ENCODE results near the gene RADIL. TPM values are rescaled to one million over a fixed set of nuclear protein-coding genes. Genes with fewer than 3 reads are reported as not detected.
"Not testable (repeated sequence)": the region's sequence is repeated elsewhere in the genome, so short reads cannot be mapped to it uniquely, and the experiment has no call there.

The RADIL gene
- total RNA-seq, 2 experiments from 2014 or later: 0.58 to 0.92 TPM

DNA sequence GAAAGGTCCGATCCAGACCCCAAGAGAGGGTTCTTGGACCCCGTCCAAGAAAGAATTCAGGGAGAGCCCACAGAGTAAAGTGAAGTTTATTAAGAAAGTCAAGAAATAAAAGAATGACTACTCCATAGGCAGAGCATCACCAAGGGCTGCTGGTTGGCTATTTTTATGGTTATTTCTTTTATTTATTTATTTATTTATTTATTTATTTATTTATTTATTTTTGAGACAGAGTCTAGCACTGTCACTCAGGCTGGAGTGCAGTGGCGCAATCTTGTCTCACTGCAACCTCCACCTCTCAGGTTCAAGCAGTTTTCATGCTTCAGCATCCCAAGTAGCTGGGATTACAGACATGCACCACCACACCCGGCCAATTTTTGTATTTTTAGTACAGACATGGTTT lies 9.7 kb upstream of the RADIL start:
- H3K4me1 Mint-ChIP-seq, DNase-seq, H3K36me3 Mint-ChIP-seq, H3K4me3 Mint-ChIP-seq, H3K27me3 Mint-ChIP-seq, H3K9me3 Mint-ChIP-seq, H3K27ac Mint-ChIP-seq: not testable (repeated sequence)

DNA sequence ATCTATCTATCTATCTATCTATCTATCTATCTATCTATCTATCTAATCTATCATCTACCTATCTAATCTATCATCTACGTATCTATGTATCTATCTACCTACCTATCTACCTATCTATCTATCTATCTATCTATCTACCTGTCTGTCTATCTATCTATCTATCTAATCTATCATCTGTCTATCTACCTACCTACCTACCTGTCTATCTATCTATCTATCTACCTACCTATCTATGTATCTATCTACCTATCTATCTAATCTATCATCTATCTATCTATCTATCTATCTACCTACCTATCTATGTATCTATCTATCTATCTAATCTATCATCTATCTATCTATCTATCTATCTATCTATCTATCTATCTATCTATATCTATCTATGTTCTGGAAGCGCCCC lies 8.0 kb upstream of the RADIL start:
- not testable (repeated sequence) for H3K27ac Mint-ChIP-seq, H3K27me3 Mint-ChIP-seq, H3K9me3 Mint-ChIP-seq, H3K4me3 Mint-ChIP-seq, H3K4me1 Mint-ChIP-seq, DNase-seq, H3K36me3 Mint-ChIP-seq

DNA sequence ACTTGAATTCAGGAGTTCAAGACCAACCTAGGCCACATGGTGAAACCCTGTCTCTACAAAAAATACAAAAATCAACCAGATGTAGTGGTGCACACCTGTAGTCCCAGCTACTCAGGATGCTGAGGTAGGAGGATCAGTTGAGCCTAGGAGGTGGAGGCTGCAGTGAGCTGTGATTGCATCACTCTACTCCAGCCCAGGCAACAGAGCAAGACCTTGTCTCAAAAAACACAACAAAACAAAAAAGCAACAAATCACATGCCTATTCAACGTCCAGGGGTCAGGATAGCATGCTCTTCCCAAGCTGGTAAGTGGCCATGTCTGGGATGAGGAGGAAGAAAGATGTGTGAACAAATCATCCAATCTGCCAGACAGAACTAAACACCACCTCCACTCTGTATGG lies 6.2 kb upstream of the RADIL start:
- no peak for DNase-seq
- H3K4me3 Mint-ChIP-seq: no peak overlapping the region

DNA sequence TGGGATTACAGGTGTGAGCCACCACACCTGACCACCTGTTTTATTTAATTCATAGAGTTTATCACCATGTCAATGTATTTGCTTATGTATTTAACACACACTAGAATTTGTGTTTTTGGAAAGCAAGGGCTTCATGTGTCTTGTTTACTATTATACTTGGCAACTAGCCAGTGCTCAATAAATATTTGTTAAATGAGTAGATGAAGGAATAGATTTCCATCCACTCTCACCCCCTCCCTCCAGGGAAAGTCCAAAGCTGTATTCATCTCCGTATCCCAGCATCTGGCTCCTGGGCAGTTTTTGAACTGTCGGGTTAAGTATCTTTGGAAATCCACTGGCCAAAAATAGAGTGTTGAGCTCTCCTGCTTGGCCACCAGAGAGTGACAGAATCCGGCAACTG lies 4.6 kb upstream of the RADIL start:
- Mint-ChIP-seq H3K27ac (no peak overlapping the region), H3K4me1 (no peaks in the 10 kb centered on the region), H3K36me3 (no peaks in the 10 kb centered on the region), H3K4me3 (no peak overlapping the region), H3K27me3 (peaks cover 8% of the 10 kb centered on the region), H3K9me3 (no peaks in the 10 kb centered on the region)
- no peak for DNase-seq

More for the DNA sequence above, 6.2 kb upstream of the RADIL start:
- no peak overlapping the region for H3K27ac Mint-ChIP-seq
- H3K9me3 Mint-ChIP-seq: peaks cover 5% of the 10 kb centered on the region
- no peaks in the 10 kb centered on the region for H3K4me1 Mint-ChIP-seq
- no peaks in the 10 kb centered on the region for H3K27me3 Mint-ChIP-seq
- peaks cover 2% of the 10 kb centered on the region for H3K36me3 Mint-ChIP-seq

DNA sequence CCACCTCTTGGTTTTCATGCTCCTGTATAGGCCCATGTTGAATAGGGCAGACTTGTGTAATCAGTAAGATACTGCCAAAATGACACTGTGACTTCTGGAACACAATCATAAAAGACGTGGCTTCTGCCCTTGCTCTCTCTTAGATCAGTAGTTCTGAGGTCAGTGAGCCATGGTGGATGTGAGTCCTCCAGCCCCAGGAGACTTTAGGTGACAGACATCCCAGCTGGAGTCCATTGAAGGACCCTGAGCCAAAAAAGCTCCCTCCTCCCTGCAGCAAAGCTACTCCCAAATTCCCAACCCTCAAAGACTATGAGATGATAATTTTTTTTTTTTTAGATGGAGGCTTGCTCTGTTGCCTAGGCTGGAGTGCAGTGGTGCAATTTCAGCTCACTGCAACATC lies 3.2 kb upstream of the RADIL start:
- Mint-ChIP-seq H3K27ac (no peak overlapping the region), H3K36me3 (no peaks in the 10 kb centered on the region), H3K4me3 (no peak overlapping the region), H3K9me3 (no peaks in the 10 kb centered on the region), H3K27me3 (peaks cover 21% of the 10 kb centered on the region), H3K4me1 (peaks cover 10% of the 10 kb centered on the region)
- DNase-seq: no peak

DNA sequence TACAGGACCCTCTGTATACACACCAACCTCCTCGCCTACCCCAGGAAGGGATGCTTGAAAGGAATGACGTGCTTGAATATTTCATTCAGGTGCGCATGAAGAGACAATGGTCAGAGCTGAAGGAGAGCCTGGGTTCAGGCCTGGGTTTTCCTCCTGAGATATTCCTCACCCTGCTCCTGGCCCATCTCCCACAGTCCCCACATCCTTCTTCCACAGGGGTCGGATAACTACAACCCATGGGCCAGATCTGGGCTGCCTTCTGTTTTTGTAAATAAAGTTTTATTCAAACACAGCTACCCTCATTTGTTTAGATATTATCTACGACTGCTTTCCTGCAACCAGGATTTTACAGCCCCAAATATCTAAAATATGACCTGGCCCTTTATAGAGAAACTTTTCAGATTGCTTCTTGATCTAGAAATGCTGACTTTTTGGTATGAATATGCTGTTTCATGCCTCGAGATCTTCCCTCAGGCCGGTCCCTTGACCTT lies 1.8 kb upstream of the RADIL start:
- Mint-ChIP-seq H3K27ac (no peak overlapping the region), H3K4me1 (peaks cover 10% of the 10 kb centered on the region), H3K36me3 (no peaks in the 10 kb centered on the region), H3K9me3 (no peaks in the 10 kb centered on the region), H3K27me3 (peaks cover 31% of the 10 kb centered on the region), H3K4me3 (no peak overlapping the region)
- DNase-seq: no peak

DNA sequence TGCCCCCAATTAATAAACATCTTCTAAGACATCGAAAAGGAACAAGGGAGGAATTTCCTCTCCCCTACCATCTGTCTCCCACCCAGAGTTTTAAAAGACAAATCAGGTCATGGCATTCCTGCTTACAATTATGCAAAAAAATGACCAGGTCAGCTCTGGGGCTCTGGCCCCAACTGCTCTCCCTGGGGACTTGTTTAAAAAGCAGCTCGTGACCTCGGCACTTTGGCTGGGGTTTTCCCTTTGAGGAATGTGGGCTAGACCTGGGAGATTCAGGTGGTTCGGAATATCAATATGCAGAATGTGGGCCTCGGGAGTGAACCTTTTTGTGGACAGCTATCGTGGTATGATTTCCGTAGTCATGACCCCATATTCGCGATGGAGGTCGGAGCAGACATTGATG lies 648 bp upstream of the RADIL start:
- no peaks in the 10 kb centered on the region for H3K9me3 Mint-ChIP-seq
- H3K4me1 Mint-ChIP-seq: peaks cover 10% of the 10 kb centered on the region
- no peaks in the 10 kb centered on the region for H3K36me3 Mint-ChIP-seq
- no peak overlapping the region for H3K4me3 Mint-ChIP-seq
- peaks cover 35% of the 10 kb centered on the region for H3K27me3 Mint-ChIP-seq
- H3K27ac Mint-ChIP-seq: no peak overlapping the region
- DNase-seq: no peak

DNA sequence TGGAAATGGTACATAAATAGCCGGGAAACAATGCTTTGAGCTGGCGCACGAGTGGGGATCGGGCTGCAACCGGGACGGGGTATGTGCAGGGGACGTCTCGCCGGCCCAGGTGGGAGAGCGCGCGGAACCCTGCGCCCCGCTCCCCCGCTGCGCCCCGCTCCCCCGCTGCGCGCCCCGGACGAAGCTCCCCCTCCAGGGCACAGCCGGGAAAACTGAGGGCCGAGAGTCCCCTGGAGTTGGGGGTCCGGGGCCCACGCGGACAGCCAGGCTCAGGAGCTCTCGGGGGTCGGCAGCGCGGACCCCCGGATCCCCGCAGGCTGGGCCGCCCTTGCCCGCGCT lies 514 bp downstream of the RADIL start:
- no peak for DNase-seq
- peak overlapping the region; percentile 60 for H3K4me3 Mint-ChIP-seq
- H3K9me3 Mint-ChIP-seq: no peaks in the 10 kb centered on the region
- no peaks in the 10 kb centered on the region for H3K36me3 Mint-ChIP-seq
- H3K27ac Mint-ChIP-seq: no peak overlapping the region
- H3K4me1 Mint-ChIP-seq: peaks cover 10% of the 10 kb centered on the region
- H3K27me3 Mint-ChIP-seq: peaks cover 35% of the 10 kb centered on the region

DNA sequence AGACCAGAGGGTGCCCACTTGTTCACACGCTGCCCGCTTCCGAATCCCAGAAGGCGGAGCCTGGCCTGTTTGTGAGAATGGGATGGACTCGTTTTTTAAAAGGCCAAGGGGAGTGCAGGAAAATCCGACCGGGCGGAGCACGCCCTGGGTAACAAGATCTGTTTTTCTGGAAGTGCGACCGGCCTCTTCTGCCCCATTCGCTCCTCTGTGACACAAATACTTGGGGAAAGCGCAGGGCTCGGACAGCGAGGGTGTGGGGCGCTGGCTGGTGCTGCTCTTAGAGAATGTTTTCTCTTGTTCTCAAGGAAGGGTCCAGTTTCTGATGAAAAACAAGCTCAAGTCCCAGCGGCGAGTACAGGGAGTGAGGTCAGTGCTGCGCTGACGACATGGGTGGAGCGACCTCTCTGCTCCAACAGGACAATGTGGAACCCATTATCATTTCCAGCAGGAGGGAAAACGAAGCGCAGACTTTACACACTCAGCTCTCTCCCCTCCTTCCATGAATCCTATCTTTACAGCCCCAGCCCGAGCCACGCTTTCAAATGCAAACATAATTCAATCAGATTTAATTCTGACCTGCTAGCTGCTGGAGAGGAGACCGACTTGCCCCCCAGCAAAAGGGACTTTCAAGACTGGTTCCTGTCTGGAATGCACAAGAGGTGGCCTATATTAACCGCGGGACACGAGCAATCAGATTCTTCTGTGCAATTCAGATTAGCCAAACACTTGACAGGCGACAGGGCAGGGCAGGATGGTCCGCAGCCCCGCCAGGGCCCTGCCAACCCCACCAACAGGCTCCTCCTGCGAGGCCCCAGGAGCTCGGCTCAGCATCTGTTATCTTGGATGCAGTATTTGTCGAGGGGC lies 1.1 kb downstream of the RADIL start:
- Mint-ChIP-seq H3K27me3 (peaks cover 35% of the 10 kb centered on the region), H3K36me3 (no peaks in the 10 kb centered on the region), H3K27ac (no peak overlapping the region), H3K9me3 (no peaks in the 10 kb centered on the region), H3K4me1 (peaks cover 10% of the 10 kb centered on the region), H3K4me3 (peak overlapping the region; percentile 60)
- DNase-seq: no peak

DNA sequence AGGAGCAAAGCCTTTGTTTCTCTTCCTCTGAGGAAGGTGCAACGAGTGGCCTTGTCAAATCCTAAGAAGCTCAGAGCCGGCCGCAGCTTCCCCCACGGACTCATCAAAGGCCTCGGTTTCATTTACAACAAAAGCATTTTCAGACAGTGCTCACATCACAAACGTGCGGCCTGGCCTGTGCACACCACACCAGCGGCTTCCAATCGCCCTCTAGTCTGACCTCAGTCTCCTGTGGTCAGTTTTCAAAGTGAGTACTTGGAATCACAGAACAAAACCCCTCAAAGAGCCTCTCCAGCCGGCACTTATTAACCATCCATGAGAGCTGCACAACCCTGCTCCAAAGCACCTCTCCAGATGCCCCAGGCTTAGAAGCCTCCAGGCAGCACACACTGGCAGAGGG lies 3.3 kb downstream of the RADIL start:
- Mint-ChIP-seq H3K36me3 (no peaks in the 10 kb centered on the region), H3K4me1 (peaks cover 10% of the 10 kb centered on the region), H3K27me3 (peaks cover 35% of the 10 kb centered on the region), H3K9me3 (no peaks in the 10 kb centered on the region), H3K4me3 (no peak overlapping the region), H3K27ac (no peak overlapping the region)
- no peak for DNase-seq

DNA sequence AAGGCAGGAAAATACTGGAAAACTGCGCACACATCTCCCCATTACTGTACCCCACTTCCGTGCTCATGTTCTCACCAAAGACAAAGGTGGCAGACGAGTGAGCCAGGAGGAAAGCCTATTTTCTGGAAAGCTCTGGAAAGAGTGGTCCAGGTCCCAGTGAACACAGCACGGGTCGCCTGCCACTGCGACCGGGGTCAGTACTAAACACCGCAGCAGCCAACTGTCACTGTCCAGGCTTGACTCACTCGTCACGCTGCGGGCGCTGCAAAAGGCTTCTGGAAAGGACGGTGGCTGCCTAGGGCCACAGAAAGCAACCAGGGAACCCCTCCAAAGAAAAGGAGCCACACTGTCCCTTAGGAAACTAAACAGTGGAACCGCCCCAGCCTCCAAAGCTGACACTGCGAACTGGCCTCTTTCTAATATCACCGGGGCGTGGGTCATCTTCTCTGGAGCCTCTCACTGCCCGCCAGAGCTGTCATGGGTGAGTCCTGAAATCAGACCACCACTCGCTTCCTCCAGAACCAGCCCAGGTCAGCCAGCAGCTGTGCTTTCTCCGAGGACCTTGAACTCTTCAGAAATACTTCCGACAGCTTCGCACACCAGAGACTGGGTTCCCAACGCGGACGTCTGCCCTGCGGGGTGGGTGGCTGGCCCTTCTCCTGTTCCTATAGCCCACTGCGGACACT lies 4.0 kb downstream of the RADIL start:
- DNase-seq: no peak
- Mint-ChIP-seq H3K36me3 (no peaks in the 10 kb centered on the region), H3K4me1 (peaks cover 10% of the 10 kb centered on the region), H3K27me3 (peaks cover 35% of the 10 kb centered on the region), H3K27ac (no peak overlapping the region), H3K9me3 (no peaks in the 10 kb centered on the region), H3K4me3 (no peak overlapping the region)

DNA sequence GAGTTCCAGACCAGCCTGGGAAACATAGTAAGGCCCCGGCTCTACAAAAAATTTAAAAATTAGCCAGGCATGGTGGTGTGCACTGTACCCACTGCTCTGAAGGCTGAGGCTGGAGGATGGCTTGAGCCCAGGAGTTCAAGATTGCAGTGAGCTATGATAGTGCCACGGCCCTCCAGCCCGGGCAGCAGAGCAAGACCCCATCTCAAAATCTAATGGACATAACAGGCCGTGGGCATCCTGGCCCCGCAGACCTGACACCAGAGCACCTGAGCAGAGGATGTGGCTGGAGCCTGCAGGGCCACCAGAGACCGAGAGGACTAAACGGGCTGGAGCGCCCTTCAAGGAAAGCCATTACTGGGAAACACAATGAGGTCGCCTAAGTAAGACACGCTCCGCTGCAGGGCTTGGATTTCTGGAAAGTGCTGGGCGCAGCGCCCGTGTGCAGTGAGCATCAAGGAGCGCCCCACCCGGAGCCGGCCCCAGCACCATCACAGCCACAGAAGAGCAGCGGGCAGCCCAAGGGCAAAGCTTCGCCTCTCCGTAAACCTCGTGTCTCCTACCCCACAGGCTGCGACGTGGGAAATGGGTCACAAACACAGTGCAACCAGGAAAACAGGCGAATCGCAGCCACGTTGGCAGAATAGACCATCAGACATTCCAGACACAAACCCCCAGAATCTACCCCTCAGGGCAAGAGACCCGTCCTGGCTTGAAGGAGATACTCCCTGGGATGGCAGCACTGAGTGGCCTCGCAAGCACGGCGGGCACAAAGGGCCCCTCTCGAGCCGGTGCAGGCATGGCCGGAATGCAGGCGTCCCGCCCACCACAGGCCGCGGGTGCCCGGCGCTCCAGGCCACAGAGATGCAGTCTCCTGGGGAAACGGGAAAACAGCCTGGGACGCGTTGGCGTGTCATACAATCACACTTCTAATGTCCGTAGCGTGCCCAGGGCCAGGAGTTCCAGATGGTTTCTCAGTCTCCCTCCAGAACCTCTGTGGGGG lies 4.9 kb downstream of the RADIL start:
- Mint-ChIP-seq H3K27ac (no peak overlapping the region), H3K36me3 (no peaks in the 10 kb centered on the region), H3K9me3 (no peaks in the 10 kb centered on the region), H3K4me3 (no peak overlapping the region), H3K4me1 (peaks cover 10% of the 10 kb centered on the region), H3K27me3 (peaks cover 27% of the 10 kb centered on the region)
- no peak for DNase-seq

DNA sequence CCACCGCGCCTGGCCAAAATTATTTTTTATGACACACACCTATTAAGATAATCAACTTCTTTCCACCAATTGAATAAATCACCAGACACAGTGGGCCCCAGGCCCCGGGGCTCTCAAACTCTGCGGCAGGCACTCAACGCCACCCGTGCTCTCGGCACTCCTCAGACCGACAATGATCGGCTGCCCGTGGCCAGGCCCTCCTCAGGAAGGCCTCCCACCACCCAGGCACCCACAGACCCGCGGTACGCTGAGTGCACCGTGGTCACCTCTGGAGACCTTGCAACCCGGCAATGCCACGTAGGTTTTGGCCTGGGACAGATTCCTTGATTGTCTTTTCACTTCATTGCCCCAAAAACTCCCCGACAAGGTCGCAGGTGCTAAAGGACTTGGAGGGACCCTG lies 6.9 kb downstream of the RADIL start:
- no peak for DNase-seq
- no peak overlapping the region for H3K4me3 Mint-ChIP-seq
- H3K27me3 Mint-ChIP-seq: peaks cover 28% of the 10 kb centered on the region
- no peak overlapping the region for H3K27ac Mint-ChIP-seq
- H3K9me3 Mint-ChIP-seq: no peaks in the 10 kb centered on the region
- no peaks in the 10 kb centered on the region for H3K4me1 Mint-ChIP-seq
- no peaks in the 10 kb centered on the region for H3K36me3 Mint-ChIP-seq

DNA sequence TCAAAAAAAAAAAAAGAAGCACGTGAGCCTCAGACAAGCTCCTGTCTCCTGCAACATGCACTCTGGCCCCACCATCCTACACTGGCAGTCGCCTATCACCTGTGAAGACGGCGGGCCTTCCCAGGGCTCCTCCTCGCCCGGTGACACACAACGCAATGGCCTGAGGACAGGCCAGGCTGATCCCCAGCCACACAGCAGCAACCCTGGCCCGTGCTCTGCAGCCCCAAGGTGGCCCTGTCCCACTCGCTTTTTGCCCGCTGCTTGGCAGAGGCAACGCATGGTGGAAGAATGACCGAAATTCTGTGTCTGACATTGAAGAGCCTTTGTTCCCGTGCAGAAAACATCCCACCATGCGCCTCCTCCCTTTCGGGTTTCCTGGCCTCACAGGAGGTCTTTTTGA lies 8.1 kb downstream of the RADIL start:
- H3K9me3 Mint-ChIP-seq: no peaks in the 10 kb centered on the region
- peaks cover 26% of the 10 kb centered on the region for H3K27me3 Mint-ChIP-seq
- H3K36me3 Mint-ChIP-seq: no peaks in the 10 kb centered on the region
- no peak overlapping the region for H3K27ac Mint-ChIP-seq
- no peak overlapping the region for H3K4me3 Mint-ChIP-seq
- H3K4me1 Mint-ChIP-seq: peaks cover 6% of the 10 kb centered on the region
- no peak for DNase-seq

All from activated naive CD8-positive, alpha-beta T cell treated with anti-CD3 and anti-CD28 coated beads for 36 hours (primary cell).